D721Med (cell line): ENCODE results near the gene NLRP12.
"Not testable (repeated sequence)": the region's sequence is repeated elsewhere in the genome, so short reads cannot be mapped to it uniquely, and the experiment has no call there.

Experiments
- DNase-seq: peaks from one replicate; pipeline ENCODE4 v3.0.0; 2011; ENCODE audit warnings: low spot score; ENCODE audit not compliant: insufficient read length
- FAIRE-seq: peaks from 2 replicates; lab custom pipeline; 2011; peaks lifted over from hg19 to GRCh38; lab: Jason Lieb, UNC
- CTCF ChIP-seq: IDR thresholded peaks from 2 replicates; pipeline ENCODE4 v1.5.1; 2012; ENCODE audit warnings: mild to moderate bottlenecking, control low read depth; ENCODE audit not compliant: insufficient read depth; ENCODE audit errors: missing control alignments

The NLRP12 gene

GRCh38 chr19:53773999-53774398 is 50.1 kb downstream of the NLRP12 start:
- TF ChIP-seq CTCF = no peak
- DNase-seq = no peak
- FAIRE-seq = no peak

- FAIRE-seq (no peak), DNase-seq (no peak)
- TF ChIP-seq CTCF = peak; percentile 71
Measured at GRCh38 chr19:53772943-53773342, 51.2 kb downstream of the NLRP12 start.

GRCh38 chr19:53771144-53771543 is 53.0 kb downstream of the NLRP12 start:
- DNase-seq (no peak), FAIRE-seq (no peak)
- TF ChIP-seq CTCF = no peak

- DNase-seq, FAIRE-seq: not testable (repeated sequence)
Measured at GRCh38 chr19:53769696-53770309, 54.3 kb downstream of the NLRP12 start.

GRCh38 chr19:53768401-53768800 is 55.7 kb downstream of the NLRP12 start:
- no peak for FAIRE-seq
- no peak for TF ChIP-seq CTCF
- DNase-seq = no peak

- FAIRE-seq, DNase-seq: not testable (repeated sequence)
Measured at GRCh38 chr19:53758991-53759390, 65.1 kb downstream of the NLRP12 start.
